HL-60/S4 (cell line): ENCODE results near the gene KNDC1.
"Not testable (repeated sequence)": the region's sequence is repeated elsewhere in the genome, so short reads cannot be mapped to it uniquely, and the experiment has no call there.

Experiments
- in situ Hi-C: fragments of 300-500 bp; cut with MboI; formaldehyde crosslinking; loops from 2 replicates; pipeline ENCODE4 v1.14.3; 2022; ENCODE audit warnings: low sequenced_read_pairs

The KNDC1 gene

DNA sequence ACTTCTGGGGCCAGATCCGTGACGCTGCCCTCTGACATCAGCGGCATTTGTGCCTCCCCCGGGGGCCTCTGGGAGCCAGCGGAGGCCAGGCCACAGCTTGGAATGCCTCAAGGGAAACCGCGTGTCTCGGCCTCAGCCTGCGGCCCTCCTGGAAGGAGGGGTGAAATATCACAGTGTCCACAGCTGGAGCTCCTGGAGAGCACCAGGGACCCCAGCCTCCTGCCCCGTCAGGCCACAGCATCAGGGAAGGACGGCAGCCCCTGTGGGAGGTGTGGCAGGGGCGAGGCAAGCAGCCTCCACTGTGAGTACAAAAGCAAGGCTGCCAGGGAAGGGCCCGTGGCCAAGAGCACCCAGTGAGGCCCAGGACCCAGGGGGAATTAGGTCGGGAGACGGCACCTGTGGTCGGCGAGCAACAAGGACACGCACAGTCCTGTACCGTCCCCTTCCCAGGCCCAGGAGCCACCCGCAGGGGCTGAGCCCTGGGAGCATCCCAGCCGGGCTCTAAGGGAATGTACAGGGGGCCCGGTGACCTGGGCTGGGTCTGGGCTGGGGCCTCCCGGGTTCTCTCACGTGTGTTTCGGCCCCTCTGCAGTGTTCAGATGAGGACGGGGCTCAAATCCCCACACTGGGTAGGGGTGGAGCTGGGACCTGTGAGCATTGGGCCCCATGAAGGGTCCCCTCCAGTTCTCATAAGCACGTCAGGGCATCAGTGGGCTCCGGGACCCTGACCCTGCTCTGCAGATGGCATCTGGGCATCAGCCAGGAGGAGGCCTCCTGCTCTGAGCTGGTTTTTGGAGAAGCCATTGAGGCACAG is 18.7 kb upstream of the KNDC1 start:
- in situ Hi-C loops = no loop called here

DNA sequence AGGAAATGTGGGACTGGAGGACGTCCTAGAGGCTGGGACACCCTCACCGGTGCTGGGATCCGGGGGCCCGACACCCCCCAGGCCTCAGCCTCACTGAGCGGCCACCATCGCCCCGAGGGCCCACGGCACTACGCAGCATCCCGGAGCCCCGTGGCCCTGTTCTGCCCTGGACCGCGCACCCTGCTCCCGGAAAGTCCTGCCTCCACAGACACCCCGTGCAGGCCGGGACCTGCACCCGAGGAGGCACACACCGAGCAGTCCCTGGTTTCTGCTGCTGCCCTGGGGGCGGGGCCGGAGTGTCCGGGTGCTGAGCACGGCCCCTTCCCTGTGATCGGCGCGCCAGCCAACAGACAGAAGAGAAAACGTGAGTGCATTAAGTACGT is 18.1 kb upstream of the KNDC1 start:
- in situ Hi-C loops = no loop called here

DNA sequence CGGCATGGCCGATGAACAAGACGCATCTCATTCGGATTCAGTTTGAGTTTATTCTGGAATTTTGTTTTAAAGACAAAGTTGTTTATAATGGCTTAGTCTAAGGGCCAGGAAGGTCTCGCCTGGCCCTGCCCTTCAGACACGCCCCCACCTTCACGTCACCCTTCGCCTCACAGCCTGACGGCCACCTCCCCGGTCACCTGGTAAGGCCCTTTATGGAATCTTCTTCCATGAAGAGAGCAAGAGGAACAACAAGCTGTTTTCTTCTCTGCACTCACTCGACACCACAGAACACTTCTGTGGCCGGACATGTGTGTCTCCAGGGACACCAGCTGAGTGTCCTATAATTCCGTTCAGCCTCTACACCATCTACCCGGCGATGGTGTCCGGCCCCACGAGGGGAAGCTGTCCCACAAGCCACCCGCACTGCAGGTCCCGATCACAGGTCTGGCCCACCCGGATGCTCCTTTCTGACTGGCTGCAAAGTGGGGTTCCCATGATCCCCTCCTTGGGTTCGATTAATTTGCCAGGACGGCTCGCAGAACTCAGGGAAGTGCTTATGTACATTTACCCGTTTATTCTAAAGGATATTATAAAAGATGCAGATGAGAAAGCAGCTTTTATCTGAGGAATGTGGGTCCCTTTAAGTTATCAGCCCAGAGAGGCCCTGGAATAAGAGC is 17.4 kb upstream of the KNDC1 start:
- in situ Hi-C loops = no loop called here

DNA sequence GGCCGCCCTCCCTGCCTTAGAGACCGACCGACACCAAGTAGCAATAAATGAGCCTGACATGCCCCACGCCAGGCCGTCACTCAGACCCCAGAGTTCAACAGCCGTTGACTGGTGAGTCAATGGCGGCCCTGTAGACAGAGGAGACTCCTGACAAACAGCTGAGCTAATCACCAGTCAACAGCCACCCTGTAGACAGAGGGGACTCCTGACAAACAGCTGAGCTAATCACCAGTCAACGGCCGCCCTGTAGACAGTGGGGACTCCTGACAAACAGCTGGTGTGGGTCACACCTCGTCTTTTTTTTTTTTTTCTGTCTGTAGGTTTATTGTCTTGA is 16.9 kb upstream of the KNDC1 start:
- in situ Hi-C loops = no loop called here

DNA sequence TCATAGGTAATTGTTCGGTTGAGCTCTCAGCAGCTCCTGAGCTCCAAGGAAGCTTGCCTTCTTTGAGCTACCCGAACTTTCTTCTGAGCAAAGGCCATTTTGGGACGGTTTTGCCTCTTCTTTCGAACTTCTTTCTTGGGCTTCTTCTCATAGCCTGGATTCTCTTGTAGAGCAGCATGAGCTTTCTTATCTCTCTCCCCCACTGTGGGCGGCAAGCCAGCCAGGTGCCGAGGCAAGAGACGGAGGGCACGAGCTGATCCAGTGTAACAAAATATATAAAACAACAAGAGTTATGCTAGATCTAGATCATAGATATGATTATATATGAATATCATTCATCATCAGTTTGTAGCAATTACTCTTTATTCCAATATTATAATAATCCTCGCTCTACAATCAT is 16.5 kb upstream of the KNDC1 start:
- in situ Hi-C loops = no loop called here

DNA sequence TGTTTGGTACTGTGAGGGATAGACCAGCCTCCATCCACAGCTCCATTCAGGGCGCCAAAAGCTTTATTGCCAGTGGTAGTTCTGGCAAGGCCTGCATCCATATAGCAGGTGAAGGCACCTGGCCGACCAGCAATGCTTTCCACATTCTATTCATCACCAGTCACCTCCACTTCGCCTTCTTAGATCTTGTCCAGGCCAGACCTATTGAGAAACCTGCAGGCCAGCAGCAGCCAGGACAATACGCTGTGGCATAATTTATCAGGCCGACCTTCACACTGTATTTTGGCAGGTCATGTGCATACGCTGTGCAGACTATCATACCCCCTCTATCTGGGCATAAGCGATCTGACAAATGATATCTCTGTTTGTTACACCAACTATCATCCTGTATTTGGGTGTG is 15.2 kb upstream of the KNDC1 start:
- in situ Hi-C loops = no loop called here

DNA sequence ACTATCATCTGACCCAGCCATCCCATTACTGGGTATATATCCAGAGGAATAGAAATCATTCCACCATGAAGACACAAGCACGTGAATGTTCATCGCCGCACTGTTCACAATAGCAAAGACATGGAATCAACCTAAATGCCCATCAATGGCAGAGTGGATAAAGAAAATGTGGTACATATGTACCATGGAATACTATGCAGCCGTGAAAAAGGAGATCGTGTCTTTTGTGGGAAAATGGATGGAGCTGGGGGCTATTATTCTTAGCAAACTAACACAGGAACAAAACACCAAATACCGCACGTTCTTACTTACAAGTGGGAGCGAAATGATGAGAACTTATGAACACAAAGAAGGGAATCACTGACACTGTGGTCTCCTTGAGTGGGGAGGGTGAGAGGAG is 9.8 kb upstream of the KNDC1 start:
- in situ Hi-C loops = no loop called here

DNA sequence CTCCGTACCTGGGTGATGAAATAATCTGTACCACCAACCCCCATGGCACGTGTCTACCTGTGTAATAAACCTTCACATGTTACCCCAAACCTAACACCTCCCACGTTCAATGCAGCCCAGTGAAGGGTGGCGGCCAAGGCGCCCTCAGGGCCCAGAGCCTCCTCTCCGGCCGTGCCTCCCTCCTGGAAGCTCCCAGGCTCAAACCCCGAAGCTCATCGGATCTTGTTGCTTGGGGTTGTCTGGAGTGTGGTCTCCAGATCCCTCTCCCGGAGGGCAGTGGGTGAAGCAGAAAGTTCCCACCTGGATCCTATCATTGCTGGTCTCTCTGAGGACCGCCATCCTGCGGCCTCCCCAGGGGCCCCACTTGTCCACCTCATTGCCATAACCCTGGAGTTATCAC is 9.4 kb upstream of the KNDC1 start:
- in situ Hi-C loops = no loop called here

DNA sequence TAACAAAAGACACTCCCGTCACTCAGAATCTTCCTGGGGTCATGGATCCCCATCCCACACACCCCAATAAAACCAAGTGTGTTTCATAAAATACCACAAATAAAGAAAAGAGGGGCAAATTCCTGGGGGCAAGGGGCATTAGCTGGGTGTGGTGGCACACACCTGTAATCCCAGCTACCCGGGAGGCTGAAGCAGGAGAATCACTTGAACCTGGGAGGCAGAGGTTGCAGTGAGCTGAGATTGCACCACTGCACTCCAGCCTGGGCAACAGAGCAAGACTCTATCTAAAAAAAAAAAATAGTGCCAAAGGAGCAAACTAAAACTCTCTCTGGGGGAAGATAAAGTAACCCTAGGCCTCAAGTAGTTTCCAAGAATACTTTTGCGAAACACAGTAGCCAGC is 8.9 kb upstream of the KNDC1 start:
- in situ Hi-C loops = not testable (repeated sequence)

DNA sequence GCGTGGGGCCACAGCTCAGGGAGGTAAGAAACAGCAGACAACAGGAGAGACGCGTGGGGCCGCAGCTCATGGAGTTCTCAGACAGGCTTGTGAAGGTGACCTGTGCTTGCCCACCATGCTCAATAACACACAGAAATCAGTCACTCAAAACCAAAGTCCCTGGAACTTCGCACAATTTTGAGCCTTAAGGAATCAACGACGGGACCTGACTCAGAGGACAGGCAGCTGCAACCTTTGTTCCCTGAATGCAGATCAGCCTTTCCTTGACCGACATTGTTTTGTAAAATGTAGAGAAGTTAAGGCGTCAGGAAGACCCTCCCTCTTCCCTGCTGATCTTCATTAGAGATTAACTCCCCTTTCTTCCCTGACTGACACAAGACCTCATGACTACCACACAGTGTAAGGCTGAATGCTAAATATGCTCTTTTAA is 8.5 kb upstream of the KNDC1 start:
- in situ Hi-C loops = no loop called here

DNA sequence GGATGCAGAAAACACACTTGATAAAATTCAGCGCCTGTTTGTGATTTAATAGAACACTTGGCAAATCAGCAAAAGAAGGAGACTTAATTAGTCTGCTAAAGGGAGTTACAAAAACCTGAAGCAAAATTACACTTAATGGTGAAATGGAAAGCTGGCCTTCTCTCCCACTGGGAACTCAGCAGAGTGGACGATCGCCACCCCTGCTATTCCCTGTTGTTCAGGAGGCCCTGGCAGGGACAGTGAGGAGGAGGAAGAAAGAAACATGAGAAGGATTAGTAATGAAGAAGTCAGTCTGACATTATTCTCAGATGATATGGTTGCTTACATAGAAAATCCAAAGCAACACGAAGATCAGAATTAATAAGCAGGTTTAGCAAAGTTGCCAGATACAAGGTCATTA is 5.6 kb upstream of the KNDC1 start:
- in situ Hi-C loops = no loop called here

DNA sequence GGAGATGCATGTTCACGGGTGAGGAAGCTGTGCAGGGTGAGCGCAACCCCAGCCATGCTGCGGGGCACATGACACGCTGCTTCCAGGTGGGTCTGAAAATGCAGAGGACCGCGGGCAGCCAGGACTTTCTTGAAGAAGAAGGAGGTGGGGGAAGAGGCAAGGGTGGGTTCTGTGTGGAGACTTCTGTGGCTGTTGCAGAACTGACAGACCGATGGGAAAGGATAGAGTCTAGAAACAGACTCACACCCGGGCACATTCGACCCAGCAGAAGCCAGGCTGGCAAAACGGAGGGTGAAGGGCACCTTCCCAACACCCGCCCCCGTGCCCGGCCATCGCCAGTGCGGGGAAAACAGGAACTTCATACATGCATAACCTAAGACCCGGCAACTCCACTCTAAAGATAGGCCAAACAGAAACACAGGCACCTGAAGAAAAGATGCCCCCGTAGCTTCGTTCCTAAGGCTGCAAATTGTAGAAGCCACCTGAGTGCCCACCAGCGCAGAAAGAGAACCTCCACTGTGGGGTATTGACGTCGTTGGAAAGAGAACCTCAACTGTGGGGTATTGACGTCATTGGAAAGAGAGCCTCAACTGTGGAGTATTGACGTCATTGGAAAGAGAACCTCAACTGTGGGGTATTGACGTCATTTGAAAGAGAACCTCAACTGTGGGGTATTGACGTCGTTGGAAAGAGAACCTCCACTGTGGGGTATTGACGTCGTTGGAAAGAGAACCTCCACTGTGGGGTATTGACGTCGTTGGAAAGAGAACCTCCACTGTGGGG is 4.8 kb upstream of the KNDC1 start:
- in situ Hi-C loops = no loop called here

DNA sequence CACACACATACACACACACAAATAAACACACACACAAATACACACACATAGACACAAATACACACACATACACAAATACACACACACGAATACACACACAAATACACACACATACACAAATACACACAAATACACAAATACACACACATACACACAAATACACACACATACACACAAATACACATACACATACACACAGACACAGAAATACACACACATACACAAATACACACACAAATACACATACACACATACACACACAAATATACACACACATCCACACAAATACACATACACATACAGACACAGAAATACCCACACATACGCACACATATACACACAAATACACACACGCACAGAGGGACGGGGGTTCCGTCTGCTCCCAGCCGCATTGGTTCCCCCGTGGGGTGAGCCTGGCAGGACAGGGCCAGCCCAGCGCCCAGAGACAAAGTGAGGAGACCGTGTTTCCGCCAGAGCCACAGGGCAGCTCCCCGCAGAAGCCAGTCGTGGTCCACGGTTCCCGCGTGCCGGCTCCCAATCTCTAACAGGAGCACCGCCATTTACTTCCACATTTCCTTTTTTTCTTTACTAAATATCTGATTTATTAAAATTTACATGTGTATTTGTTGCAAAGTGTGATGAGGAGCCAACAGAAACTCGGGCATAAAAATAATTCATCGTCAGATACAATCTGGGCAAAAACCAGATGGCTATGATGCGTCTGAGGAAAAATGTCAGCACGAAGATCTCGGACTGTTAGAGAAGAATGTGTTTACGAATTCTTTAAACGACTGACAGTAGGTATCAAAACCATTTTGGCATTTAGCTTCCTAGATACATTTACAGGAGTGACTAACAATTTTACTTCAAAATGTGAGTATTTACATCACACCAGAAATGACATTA is 3.1 kb upstream of the KNDC1 start:
- in situ Hi-C loops = no loop called here

DNA sequence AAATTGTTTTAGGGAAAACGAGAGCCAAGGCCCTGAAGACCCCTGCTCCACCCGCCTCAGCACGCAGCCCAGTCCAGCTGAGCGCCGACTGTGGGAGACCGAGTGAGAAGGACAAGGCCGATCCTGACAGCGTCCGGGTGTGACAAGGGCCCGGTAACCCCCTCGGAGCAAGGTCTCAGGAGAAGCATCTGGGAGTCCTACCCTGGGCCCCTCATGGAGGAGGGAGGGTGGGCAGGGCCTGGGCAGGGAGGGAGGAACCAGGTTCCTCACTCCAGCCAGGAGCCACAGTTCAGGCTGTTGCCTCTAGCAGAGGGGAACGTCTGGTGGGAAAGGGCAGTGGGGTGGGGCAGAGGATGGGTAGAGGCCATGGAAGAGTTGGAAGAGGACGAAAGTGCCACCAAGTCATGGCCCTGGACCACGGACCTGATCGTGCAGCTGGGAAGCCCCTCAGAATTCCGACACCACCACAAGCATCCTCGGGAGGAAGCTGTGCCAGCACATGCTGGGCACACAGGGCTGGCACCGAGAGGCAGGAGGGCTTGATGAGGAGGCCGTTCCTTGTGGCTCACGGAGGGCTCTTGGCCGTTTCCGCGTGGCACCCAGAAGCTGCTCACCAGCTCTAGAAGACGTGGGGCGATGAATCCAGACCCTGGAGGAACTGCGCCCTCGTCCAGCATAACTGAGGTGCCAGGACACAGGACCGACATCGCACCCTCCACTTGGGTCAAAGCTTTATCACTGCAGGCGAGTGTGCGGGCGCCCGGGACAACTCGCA is 2.2 kb upstream of the KNDC1 start:
- in situ Hi-C loops = no loop called here

DNA sequence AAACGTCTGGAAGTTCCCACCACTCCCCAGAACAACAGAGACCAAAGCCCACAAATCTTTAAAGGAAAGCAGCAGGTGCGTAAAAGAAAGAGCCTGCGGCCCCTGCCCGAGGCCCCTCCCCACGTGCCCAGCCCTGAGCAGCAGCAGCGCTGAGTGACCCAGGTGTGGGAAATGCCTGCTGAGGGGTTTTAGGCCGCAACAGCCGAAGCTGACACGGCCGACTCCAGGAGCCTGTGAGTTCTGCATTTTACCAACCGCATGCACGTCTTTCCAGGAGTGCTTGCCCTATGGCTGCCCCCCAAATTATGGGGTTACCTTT is 1.6 kb upstream of the KNDC1 start:
- in situ Hi-C loops = no loop called here

DNA sequence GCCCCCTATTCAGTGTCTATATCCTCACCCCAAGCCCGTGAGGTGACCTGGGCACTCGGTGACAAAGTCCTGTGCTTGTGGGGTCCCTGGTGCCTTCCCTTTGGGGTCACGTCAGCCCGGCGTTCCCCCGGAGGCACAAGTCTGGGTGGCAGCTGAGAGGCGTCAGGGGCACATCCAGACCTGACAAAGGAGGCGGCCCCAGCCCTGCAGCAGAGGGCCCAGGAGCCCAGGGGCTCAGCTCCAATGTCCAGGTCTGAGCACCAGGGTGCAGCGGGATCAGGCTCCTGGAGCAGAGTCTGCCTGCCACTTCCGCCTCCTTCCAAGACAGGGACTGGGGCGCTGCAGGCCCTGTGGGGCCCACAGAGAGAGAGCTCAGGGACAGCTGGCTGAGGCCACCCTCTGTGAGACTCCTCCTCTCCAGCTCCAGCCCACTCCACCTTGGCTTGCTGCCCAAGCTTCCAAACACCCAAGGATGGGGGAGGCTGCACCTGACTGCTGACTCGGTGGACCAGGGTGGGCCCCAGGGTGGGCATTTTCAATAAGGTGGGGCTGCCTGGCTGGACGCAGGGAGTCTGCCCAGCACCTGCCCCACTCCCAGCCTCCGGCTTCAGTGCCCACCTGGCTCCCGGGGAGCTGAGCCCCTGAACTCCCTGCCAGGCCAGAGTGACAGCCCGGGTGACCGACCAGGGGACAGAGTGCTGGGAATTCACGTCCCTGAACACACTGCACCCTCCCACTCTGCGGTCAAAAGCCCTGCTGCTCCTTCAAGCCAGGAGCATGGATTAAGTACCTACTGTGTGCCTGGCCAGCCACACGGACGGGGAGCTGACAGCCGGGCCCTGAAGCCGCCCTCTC is 1.0 kb upstream of the KNDC1 start:
- in situ Hi-C loops = no loop called here

DNA sequence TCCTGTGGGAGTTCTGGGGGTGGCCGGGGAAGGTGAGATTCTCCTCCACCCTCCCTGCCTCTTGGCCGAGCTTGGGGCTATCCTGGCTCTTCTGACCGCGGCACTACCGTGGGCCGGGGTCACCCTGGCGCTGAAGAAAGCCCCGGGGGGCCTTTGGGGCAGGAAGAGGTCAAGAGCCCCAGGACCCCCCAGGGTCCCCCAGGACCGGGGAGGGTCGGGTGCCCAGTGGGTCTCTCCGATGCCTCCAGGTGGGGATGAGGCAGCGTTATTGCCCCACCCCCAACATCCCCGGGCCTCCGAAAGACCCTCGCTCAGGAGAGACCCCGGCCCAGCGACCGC is 439 bp upstream of the KNDC1 start:
- in situ Hi-C loops = no loop called here

DNA sequence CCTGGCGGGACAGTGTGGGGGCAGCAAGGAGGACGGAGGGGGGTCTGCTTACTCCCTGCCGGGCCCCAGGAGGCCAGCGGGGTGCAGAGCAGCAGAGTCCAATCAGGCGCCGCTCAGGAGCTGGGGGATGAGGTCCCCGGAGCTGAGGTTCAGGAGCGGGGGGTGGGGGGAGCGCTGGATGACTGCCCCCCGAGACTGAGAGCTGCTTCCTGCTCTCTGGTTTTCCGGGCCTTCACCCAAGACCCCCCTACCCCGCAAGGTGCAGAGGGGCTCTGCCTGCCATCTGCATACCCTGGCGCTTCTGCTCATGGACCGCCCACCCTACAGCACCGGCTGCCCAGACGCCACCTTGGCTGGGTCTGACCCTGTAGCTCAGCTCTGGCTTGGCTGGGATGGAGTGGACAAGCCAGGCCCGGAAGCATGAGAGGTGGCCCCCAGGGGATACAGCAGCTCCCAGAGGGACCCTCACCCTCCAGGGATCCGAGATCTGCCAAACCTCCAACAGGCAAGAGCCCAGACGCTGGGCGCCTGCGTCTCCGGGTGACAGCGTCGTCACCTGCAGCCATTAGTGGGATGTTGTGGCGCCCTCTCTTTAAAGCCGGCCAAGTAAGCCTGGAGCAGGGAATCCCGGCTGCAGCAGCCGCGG is 930 bp downstream of the KNDC1 start:
- in situ Hi-C loops = no loop called here

DNA sequence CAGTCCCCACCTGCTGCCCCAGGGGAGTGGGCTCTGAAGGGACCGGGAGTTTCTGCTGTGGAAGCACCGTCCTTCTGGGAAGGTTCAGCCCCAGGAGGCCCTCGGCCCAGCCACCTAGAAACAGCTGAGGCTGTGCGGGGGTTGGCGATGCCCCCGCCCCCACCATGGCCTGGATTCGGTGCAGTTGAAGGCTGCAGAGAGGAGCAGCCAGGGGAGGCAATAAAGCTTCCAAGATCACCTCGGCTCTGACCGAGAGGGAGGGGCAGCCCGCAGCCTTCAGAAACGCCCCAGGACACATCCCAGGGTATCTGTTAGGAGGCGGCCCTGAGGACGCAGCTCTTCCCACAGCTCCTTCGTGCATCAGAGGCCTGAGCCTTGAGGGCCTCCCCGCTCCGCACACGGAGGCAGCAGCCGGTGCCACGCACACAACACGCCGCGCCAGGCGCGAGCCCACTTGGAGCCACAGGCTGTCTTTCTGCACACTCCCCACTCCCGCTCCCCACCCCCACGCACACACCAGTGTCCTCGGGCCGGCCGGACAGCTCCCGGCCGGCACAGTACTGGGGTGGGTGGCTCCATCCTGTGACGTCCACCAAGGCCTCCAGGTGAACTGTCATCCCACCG is 1.6 kb downstream of the KNDC1 start:
- in situ Hi-C loops = no loop called here
